SK-N-SH (cell line): Measurements from ENCODE around the gene NEMF. TPM values are rescaled to one million over a fixed set of nuclear protein-coding genes. Genes with fewer than 3 reads are reported as not detected.

Experiments
- CTCF ChIA-PET: fragments of 300-600, 350-600 bp; formaldehyde crosslinking; extraction: SDS; loops from one replicate; lab custom pipeline; 2021; lab: Yijun Ruan, JAX
- POLR2A ChIA-PET: fragments of 350-600 bp; sonication (Branson Sonifier 250); formaldehyde crosslinking; extraction: SDS; loops from one replicate; lab custom pipeline; 2020; ENCODE audit warnings: antibody characterized with exemption, inconsistent platforms; lab: Yijun Ruan, JAX
- DNase-seq: peaks from one replicate; pipeline ENCODE4 v3.0.0; 2012
- H2AFZ ChIP-seq: fragments of 200-600 bp; sonication (generic); 2 replicates; pipeline ENCODE4 v1.8.1; 2016; ENCODE audit warnings: antibody characterized with exemption, mild to moderate bottlenecking, low read depth
- H3F3A ChIP-seq: fragments of 200-600 bp; sonication (generic); replicated peaks from 2 replicates; pipeline ENCODE3; 2016; ENCODE audit warnings: antibody characterized with exemption, mild to moderate bottlenecking; ENCODE audit not compliant: insufficient read depth
- H3K27ac ChIP-seq, 2 experiments: fragments of 200-500 bp in 1 of 2; fragments of 200-600 bp in 1 of 2; sonication (Bioruptor generic) in 1 of 2; sonication (generic), shearing (Covaris generic) in 1 of 2; 2 replicates each; pipeline versions ENCODE4 v1.5.1 to v1.6.1; 2014 to 2016; ENCODE audit warnings: low read depth in 2 of 2, inconsistent platforms in 1 of 2, low read length in 1 of 2, mild to moderate bottlenecking in 1 of 2, mixed read lengths in 1 of 2
- H3K27me3 ChIP-seq: fragments of 200-600 bp; sonication (generic), shearing (Covaris generic); 2 replicates; pipeline ENCODE4 v1.6.1; 2016; ENCODE audit warnings: mixed run types; ENCODE audit not compliant: insufficient read depth
- H3K36me3 ChIP-seq, 2 experiments: fragments of 200-500 bp in 1 of 2; fragments of 200-600 bp in 1 of 2; sonication (Bioruptor generic) in 1 of 2; sonication (generic) in 1 of 2; replicated peaks in 1 of 2; 2 replicates each; pipeline versions ENCODE3 to v1.5.1; 2014 to 2016; ENCODE audit warnings: low read length in 1 of 2, mild to moderate bottlenecking in 1 of 2; ENCODE audit not compliant: insufficient read depth in 2 of 2, control insufficient read depth in 1 of 2
- H3K4me1 ChIP-seq, 2 experiments: fragments of 200-500 bp in 1 of 2; fragments of 200-600 bp in 1 of 2; sonication (Bioruptor generic) in 1 of 2; sonication (generic), shearing (Covaris generic) in 1 of 2; 2 replicates each; pipeline versions ENCODE4 v1.5.1 to v1.6.1; 2014 to 2016; ENCODE audit warnings: low read depth in 1 of 2, low read length in 1 of 2, mixed run types in 1 of 2; ENCODE audit not compliant: insufficient read depth in 2 of 2, control insufficient read depth in 1 of 2
- H3K4me2 ChIP-seq: fragments of 200-600 bp; sonication (generic), shearing (Covaris generic); 2 replicates; pipeline ENCODE4 v1.6.1; 2017; ENCODE audit warnings: mixed run types
- H3K4me3 ChIP-seq, 2 experiments: fragments of 200-500 bp in 1 of 2; fragments of 200-600 bp in 1 of 2; sonication (Bioruptor generic) in 1 of 2; sonication (generic), shearing (Covaris generic) in 1 of 2; 2 replicates each; pipeline versions ENCODE4 v1.5.1 to v1.8.1; 2014 to 2016; ENCODE audit warnings: low read depth in 2 of 2, inconsistent platforms in 1 of 2, low read length in 1 of 2, mild to moderate bottlenecking in 1 of 2, mixed read lengths in 1 of 2, moderate library complexity in 1 of 2
- H3K79me2 ChIP-seq: fragments of 200-600 bp; sonication (generic); 2 replicates; pipeline ENCODE4 v1.8.1; 2017; ENCODE audit warnings: mild to moderate bottlenecking; ENCODE audit not compliant: insufficient read depth
- H3K9ac ChIP-seq: fragments of 200-600 bp; sonication (generic); 2 replicates; pipeline ENCODE4 v1.6.1; 2017; ENCODE audit warnings: mixed run types
- H3K9me2 ChIP-seq: fragments of 200-600 bp; sonication (generic); 2 replicates; pipeline ENCODE4 v1.6.1; 2017; ENCODE audit warnings: mixed run types
- H3K9me3 ChIP-seq: fragments of 200-600 bp; sonication (generic); 2 replicates; pipeline ENCODE4 v1.6.1; 2017; ENCODE audit warnings: mixed run types, mild to moderate bottlenecking, moderate library complexity
- H4K20me1 ChIP-seq: fragments of 200-600 bp; sonication (generic); 2 replicates; pipeline ENCODE4 v1.6.1; 2017; ENCODE audit warnings: mild to moderate bottlenecking, mixed run types; ENCODE audit not compliant: insufficient read depth
- CHD2 ChIP-seq: fragments of 150-350 bp; IDR thresholded peaks from 2 replicates; pipeline ENCODE4 v1.6.1; 2018; ENCODE audit warnings: low read length; ENCODE audit not compliant: partially characterized antibody
- ELF1 ChIP-seq: IDR thresholded peaks from 2 replicates; pipeline ENCODE4 v1.4.0; 2012
- FOSL2 ChIP-seq: IDR thresholded peaks from 2 replicates; pipeline ENCODE4 v1.4.0; 2012; ENCODE audit warnings: low read depth, mild to moderate bottlenecking, moderate library complexity, borderline replicate concordance
- FOXJ3 ChIP-seq: sonication (generic); formaldehyde crosslinking; IDR thresholded peaks from 2 replicates; pipeline ENCODE4 v1.5.1; 2020; ENCODE audit warnings: mild to moderate bottlenecking, missing genetic modification reagents
- FOXM1 ChIP-seq: IDR thresholded peaks from 2 replicates; pipeline ENCODE4 v1.4.0; 2012; ENCODE audit warnings: low read depth, mild to moderate bottlenecking
- IRF3 ChIP-seq: fragments of 150-350 bp; IDR thresholded peaks from 2 replicates; pipeline ENCODE4 v1.6.1; 2016; ENCODE audit warnings: mild to moderate bottlenecking, low read depth, low read length
- JUND ChIP-seq: IDR thresholded peaks from 2 replicates; pipeline ENCODE4 v1.4.0; 2012
- NFIC ChIP-seq: IDR thresholded peaks from 2 replicates; pipeline ENCODE4 v1.4.0; 2012; ENCODE audit warnings: borderline replicate concordance
- POLR2AphosphoS5 ChIP-seq: IDR thresholded peaks from 2 replicates; pipeline ENCODE4 v1.6.1; 2012; ENCODE audit warnings: low read depth, low read length
- RCOR1 ChIP-seq: fragments of 150-350 bp; IDR thresholded peaks from 2 replicates; pipeline ENCODE4 v1.6.1; 2017; ENCODE audit warnings: antibody characterized with exemption, low read length
- RFX5 ChIP-seq: IDR thresholded peaks from 2 replicates; pipeline ENCODE4 v1.6.1; 2012; ENCODE audit warnings: mild to moderate bottlenecking, improper control_type of control experiment, low read length
- SIN3A ChIP-seq: IDR thresholded peaks from 2 replicates; pipeline ENCODE4 v1.6.1; 2012; ENCODE audit warnings: low read depth, mild to moderate bottlenecking, low read length, moderate library complexity, borderline replicate concordance
- TEAD4 ChIP-seq: IDR thresholded peaks from 2 replicates; pipeline ENCODE4 v1.4.0; 2012; ENCODE audit warnings: mild to moderate bottlenecking, borderline replicate concordance; ENCODE audit not compliant: insufficient read depth
- USF1 ChIP-seq: IDR thresholded peaks from 2 replicates; pipeline ENCODE4 v1.4.0; 2012; ENCODE audit warnings: low read depth, borderline replicate concordance
- YY1 ChIP-seq: IDR thresholded peaks from 2 replicates; pipeline ENCODE4 v1.4.0; 2012; ENCODE audit warnings: low read depth, mild to moderate bottlenecking
- whole genome bisulfite sequencing: methylation state at CpG from one replicate; pipeline ENCODE4 v1.1.6; 2017; ENCODE audit warnings: low lambda C conversion rate; 5-methylcytosine and 5-hydroxymethylcytosine counted together
- polyA plus RNA-seq, 3 experiments: library from polyadenylated mRNA; depleted of rRNA; stranded (reverse); fragments of >200 nt; gene quantifications; 2 replicates each; pipeline ENCODE4 v1.2.3, GENCODE V29; 2012
- TF ChIP-seq, protein P1 (sequence below): IDR thresholded peaks from 2 replicates; pipeline ENCODE4 v1.4.0; 2012; ENCODE audit warnings: low read depth

NEMF gene
- polyA plus RNA-seq, 1 of the 3 experiments (the other 2 are of a cell fraction), result 14.0 TPM

DNA sequence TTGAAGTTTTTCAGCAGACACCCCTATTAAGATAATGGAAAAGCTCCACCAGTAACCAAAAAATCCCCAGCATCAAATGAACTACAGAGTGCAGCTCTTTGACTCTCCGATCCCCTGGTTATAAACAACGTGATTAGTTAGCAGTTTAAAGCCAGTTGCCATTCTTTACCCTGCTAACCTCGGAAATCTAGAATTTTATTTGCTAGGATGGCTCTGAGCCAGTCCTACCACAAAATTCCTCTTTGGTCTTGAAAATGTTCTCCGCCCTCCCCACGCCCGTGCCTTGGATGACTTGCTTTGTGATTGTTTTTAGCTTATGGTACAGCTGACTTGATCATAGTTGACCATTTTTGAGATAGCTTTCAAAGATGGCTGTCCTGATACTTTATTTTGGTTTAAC is 83.4 kb downstream of the NEMF start:
- WGBS, result 18% methylated on average over 6 of the region's 6 CpGs
- H3K36me3 ChIP-seq, result peaks cover 9 to 21% of the 10 kb centered on the region in 2 experiments
- H3K79me2 ChIP-seq, result peaks cover 46% of the 10 kb centered on the region
- H2AFZ ChIP-seq, result peak overlapping the region; percentile 72; the same call in 1 of the 2 replicates
- H3K4me3 ChIP-seq, result peak overlapping the region; percentile 85 to 97
- CTCF ChIA-PET, result interaction anchor here (0.9 to 2.5 kb wide), 6 partner anchors 83 to 182 kb away, joined by 3 to 17 read pairs (median 6); partner anchors contain the start of genes DNAAF2 and NEMF
- H3K9me3 ChIP-seq, result no peaks in the 10 kb centered on the region
- POLR2A ChIA-PET, result interaction anchor here (0.7 to 1.1 kb wide), 2 partner anchors 77 to 81 kb away, joined by 3 to 5 read pairs; partner anchors contain the start of genes KLHDC1 and POLE2
- peaks cover 23% of the 10 kb centered on the region for H3F3A ChIP-seq
- TF ChIP-seq CHD2 (no peak), FOXM1 (no peak), IRF3 (no peak), YY1 (no peak), JUND (no peak), RFX5 (no peak), FOXJ3 (CRISPR knock-in tag) (no peak), ELF1 (no peak), SIN3A (no peak), NFIC (no peak), POLR2AphosphoS5 (no peak), FOSL2 (no peak), RCOR1 (no peak), USF1 (no peak), TEAD4 (no peak)
- TF ChIP-seq, protein P1, sequence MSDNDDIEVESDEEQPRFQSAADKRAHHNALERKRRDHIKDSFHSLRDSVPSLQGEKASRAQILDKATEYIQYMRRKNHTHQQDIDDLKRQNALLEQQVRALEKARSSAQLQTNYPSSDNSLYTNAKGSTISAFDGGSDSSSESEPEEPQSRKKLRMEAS, result no peak
- peak; percentile 12 for DNase-seq
- H4K20me1 ChIP-seq, result no peaks in the 10 kb centered on the region; the same call in 1 of the 2 replicates
- H3K27ac ChIP-seq, result peak overlapping the region; percentile 93 to 96
- H3K4me2 ChIP-seq, result peak overlapping the region; percentile 96
- peaks cover 13 to 16% of the 10 kb centered on the region in 2 experiments; a peak in 3 of 4 replicates for H3K4me1 ChIP-seq
- peak overlapping the region; percentile 100 for H3K9ac ChIP-seq
- H3K9me2 ChIP-seq, result no peaks in the 10 kb centered on the region; the same call in 1 of the 2 replicates
- no peaks in the 10 kb centered on the region for H3K27me3 ChIP-seq
